NCI-H2196 treated with DMSO at 0.1 percent for 48 hours (cell line): ENCODE data around the gene TSPAN4.

Source experiments
- DNase-seq: peaks from one replicate; lab custom pipeline; 2025; ENCODE audit not compliant: unreplicated experiment; lab: John Stamatoyannopoulos, UW

Gene TSPAN4

GRCh38 chr11:905952-906351 is 63.3 kb downstream of the TSPAN4 start:
- DNase-seq: no peak

- no peak for DNase-seq
These were observed 65.0 kb downstream of the TSPAN4 start for GRCh38 chr11:907668-908067.

- no peak for DNase-seq
These were observed 65.6 kb downstream of the TSPAN4 start for GRCh38 chr11:908273-908672.

- DNase-seq: no peak
These were observed 66.8 kb downstream of the TSPAN4 start for GRCh38 chr11:909406-909805.

GRCh38 chr11:910044-910588 is 67.5 kb downstream of the TSPAN4 start:
- DNase-seq: no peak

- peak; percentile 70 for DNase-seq
These were observed 68.0 kb downstream of the TSPAN4 start, which contains the start of gene CHID1 for GRCh38 chr11:910589-911030. Gene CHID1, minus strand, starts transcription at chr11:910810. Its CDS starts 5,994 bp downstream, at chr11:904816.

- no peak for DNase-seq
These were observed 68.6 kb downstream of the TSPAN4 start for GRCh38 chr11:911031-911889.

- DNase-seq: no peak
These were observed 69.2 kb downstream of the TSPAN4 start for GRCh38 chr11:911890-912219.

- DNase-seq: no peak
These were observed 69.6 kb downstream of the TSPAN4 start for GRCh38 chr11:912266-912665.

GRCh38 chr11:913043-913442 is 70.4 kb downstream of the TSPAN4 start:
- DNase-seq: no peak

- no peak for DNase-seq
These were observed 71.6 kb downstream of the TSPAN4 start for GRCh38 chr11:914204-914603.

- DNase-seq: no peak
These were observed 72.3 kb downstream of the TSPAN4 start for GRCh38 chr11:914747-915501.
